ENCODE measurements around the gene KIRREL1. TPM values are rescaled to one million over a fixed set of nuclear protein-coding genes. Genes with fewer than 3 reads are reported as not detected.

The KIRREL1 gene
- total RNA-seq, 1 experiment from 2014 or later: 22.2 TPM

- in situ Hi-C loops (cut with HindIII; ENCODE audit: low pct_unique_long_range_greater_than_20kb, low sequenced_read_pairs): no loop called here
- no peak for DNase-seq (ENCODE audit: low read depth, low spot score)
Measured at GRCh38 chr1:157995583-157996169, 2.2 kb downstream of the KIRREL1 start.

GRCh38 chr1:157996433-157996832 is 3.0 kb downstream of the KIRREL1 start:
- in situ Hi-C loops (cut with HindIII; ENCODE audit: low pct_unique_long_range_greater_than_20kb, low sequenced_read_pairs): no loop called here
- no peak for DNase-seq (ENCODE audit: low read depth, low spot score)

GRCh38 chr1:158000507-158000906 is 7.1 kb downstream of the KIRREL1 start:
- DNase-seq (ENCODE audit: low read depth, low spot score): no peak
- in situ Hi-C loops (cut with HindIII; ENCODE audit: low pct_unique_long_range_greater_than_20kb, low sequenced_read_pairs): no loop called here

GRCh38 chr1:158002022-158002630 is 8.7 kb downstream of the KIRREL1 start:
- peak; percentile 54 for DNase-seq (ENCODE audit: low read depth, low spot score)

GRCh38 chr1:158002631-158003405 is 9.4 kb downstream of the KIRREL1 start:
- in situ Hi-C loops (cut with HindIII; ENCODE audit: low pct_unique_long_range_greater_than_20kb, low sequenced_read_pairs): no loop called here
- DNase-seq (ENCODE audit: low read depth, low spot score): peak; percentile 71

More at GRCh38 chr1:158002022-158002630, 8.7 kb downstream of the KIRREL1 start:
- in situ Hi-C loops (cut with HindIII; ENCODE audit: low pct_unique_long_range_greater_than_20kb, low sequenced_read_pairs): no loop called here

GRCh38 chr1:158003406-158003800 is 10.0 kb downstream of the KIRREL1 start:
- in situ Hi-C loops (cut with HindIII; ENCODE audit: low pct_unique_long_range_greater_than_20kb, low sequenced_read_pairs): no loop called here
- no peak for DNase-seq (ENCODE audit: low read depth, low spot score)

- DNase-seq (ENCODE audit: low read depth, low spot score): no peak
- in situ Hi-C loops (cut with HindIII; ENCODE audit: low pct_unique_long_range_greater_than_20kb, low sequenced_read_pairs): no loop called here
Measured at GRCh38 chr1:158005224-158005623, 11.8 kb downstream of the KIRREL1 start.

GRCh38 chr1:158007180-158007579 is 13.7 kb downstream of the KIRREL1 start:
- in situ Hi-C loops (cut with HindIII; ENCODE audit: low pct_unique_long_range_greater_than_20kb, low sequenced_read_pairs): no loop called here
- DNase-seq (ENCODE audit: low read depth, low spot score): no peak

GRCh38 chr1:158007667-158008386 is 14.4 kb downstream of the KIRREL1 start:
- no peak for DNase-seq (ENCODE audit: low read depth, low spot score)
- in situ Hi-C loops (cut with HindIII; ENCODE audit: low pct_unique_long_range_greater_than_20kb, low sequenced_read_pairs): no loop called here

- no peak for DNase-seq (ENCODE audit: low read depth, low spot score)
- in situ Hi-C loops (cut with HindIII; ENCODE audit: low pct_unique_long_range_greater_than_20kb, low sequenced_read_pairs): no loop called here
Measured at GRCh38 chr1:158008630-158009029, 15.2 kb downstream of the KIRREL1 start.

GRCh38 chr1:158011714-158012113 is 18.3 kb downstream of the KIRREL1 start:
- no peak for DNase-seq (ENCODE audit: low read depth, low spot score)
- in situ Hi-C loops (cut with HindIII; ENCODE audit: low pct_unique_long_range_greater_than_20kb, low sequenced_read_pairs): no loop called here

- in situ Hi-C loops (cut with HindIII; ENCODE audit: low pct_unique_long_range_greater_than_20kb, low sequenced_read_pairs): no loop called here
- DNase-seq (ENCODE audit: low read depth, low spot score): no peak
Measured at GRCh38 chr1:158013840-158014730, 20.6 kb downstream of the KIRREL1 start.

GRCh38 chr1:158014731-158015320 is 21.4 kb downstream of the KIRREL1 start:
- in situ Hi-C loops (cut with HindIII; ENCODE audit: low pct_unique_long_range_greater_than_20kb, low sequenced_read_pairs): no loop called here
- no peak for DNase-seq (ENCODE audit: low read depth, low spot score)

GRCh38 chr1:158016651-158017335 is 23.3 kb downstream of the KIRREL1 start:
- no peak for DNase-seq (ENCODE audit: low read depth, low spot score)
- in situ Hi-C loops (cut with HindIII; ENCODE audit: low pct_unique_long_range_greater_than_20kb, low sequenced_read_pairs): no loop called here

- DNase-seq (ENCODE audit: low read depth, low spot score): peak; percentile 69
- in situ Hi-C loops (cut with HindIII; ENCODE audit: low pct_unique_long_range_greater_than_20kb, low sequenced_read_pairs): no loop called here
Measured at GRCh38 chr1:158017800-158018595, 24.6 kb downstream of the KIRREL1 start.

Data from SK-MEL-5 (cell line).